Measurements from ENCODE around the gene IPO9.
"Not testable (repeated sequence)": the region's sequence is repeated elsewhere in the genome, so short reads cannot be mapped to it uniquely, and the experiment has no call there.

DNA sequence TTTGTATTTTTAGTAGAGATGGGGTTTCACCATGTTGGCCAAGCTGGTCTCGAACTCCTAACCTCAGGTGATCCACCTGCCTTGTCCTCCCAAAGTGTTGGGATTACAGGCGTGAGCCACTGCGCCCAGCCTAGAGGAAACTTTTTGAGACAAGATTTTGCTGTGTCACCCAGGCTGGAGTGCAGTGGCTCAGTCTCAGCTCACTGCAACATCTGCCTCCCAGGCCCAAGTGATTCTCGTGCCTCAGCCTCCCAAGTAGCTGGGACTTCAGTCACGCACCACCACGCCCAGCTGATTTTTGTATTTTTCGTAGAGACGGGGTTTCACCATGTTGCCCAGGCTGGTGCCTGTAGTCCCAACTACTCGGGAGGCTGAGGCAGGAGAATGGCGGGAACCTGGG is 10.1 kb downstream of the IPO9 start:
- TF ChIP-seq, protein P1, sequence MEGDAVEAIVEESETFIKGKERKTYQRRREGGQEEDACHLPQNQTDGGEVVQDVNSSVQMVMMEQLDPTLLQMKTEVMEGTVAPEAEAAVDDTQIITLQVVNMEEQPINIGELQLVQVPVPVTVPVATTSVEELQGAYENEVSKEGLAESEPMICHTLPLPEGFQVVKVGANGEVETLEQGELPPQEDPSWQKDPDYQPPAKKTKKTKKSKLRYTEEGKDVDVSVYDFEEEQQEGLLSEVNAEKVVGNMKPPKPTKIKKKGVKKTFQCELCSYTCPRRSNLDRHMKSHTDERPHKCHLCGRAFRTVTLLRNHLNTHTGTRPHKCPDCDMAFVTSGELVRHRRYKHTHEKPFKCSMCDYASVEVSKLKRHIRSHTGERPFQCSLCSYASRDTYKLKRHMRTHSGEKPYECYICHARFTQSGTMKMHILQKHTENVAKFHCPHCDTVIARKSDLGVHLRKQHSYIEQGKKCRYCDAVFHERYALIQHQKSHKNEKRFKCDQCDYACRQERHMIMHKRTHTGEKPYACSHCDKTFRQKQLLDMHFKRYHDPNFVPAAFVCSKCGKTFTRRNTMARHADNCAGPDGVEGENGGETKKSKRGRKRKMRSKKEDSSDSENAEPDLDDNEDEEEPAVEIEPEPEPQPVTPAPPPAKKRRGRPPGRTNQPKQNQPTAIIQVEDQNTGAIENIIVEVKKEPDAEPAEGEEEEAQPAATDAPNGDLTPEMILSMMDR (IDR thresholded peaks at IDR 0.05) = not testable (repeated sequence)
- TF ChIP-seq POLR2A (IDR thresholded peaks at IDR 0.05) = not testable (repeated sequence)

Measured in Peyer's patch (tissue), 4 donors.